H1 (cell line): ENCODE measurements around the gene CFAP100. TPM values are rescaled to one million over a fixed set of nuclear protein-coding genes. Genes with fewer than 3 reads are reported as not detected.

Experiments used
- BACH1 ChIP-seq: IDR thresholded peaks from 2 replicates; pipeline ENCODE4 v1.6.1; 2012; ENCODE audit warnings: low read length, improper control_type of control experiment
- CREB1 ChIP-seq: IDR thresholded peaks from 2 replicates; pipeline ENCODE4 v1.6.1; 2012; ENCODE audit warnings: inconsistent platforms
- SIN3A ChIP-seq, 2 experiments: IDR thresholded peaks in 1 of 2; conservative IDR thresholded peaks in 1 of 2; 2 replicates each; pipeline ENCODE4 v1.6.1; 2011 to 2012; ENCODE audit warnings: low read length in 2 of 2, improper control_type of control experiment in 1 of 2, low read depth in 1 of 2, mild to moderate bottlenecking in 1 of 2
- TCF12 ChIP-seq: IDR thresholded peaks from 2 replicates; pipeline ENCODE4 v1.6.1; 2011; ENCODE audit warnings: low read depth, mild to moderate bottlenecking, low read length
- polyA plus RNA-seq, 7 experiments: library from polyadenylated mRNA; depleted of rRNA in 3 of 7; stranded (reverse) in 5 of 7; unstranded in 2 of 7; fragments of >200 nt in 5 of 7; fragments of 200-250 nt in 2 of 7; gene quantifications; 1 replicate in 5 of 7; 2 replicates in 1 of 7; 4 replicates in 1 of 7; pipeline versions ENCODE4 v1.2.1 to v1.2.3, GENCODE V29; 2011 to 2013; ENCODE audit warnings: missing spikeins in 2 of 7, mixed read lengths in 2 of 7
- total RNA-seq: library from RNA; stranded (reverse); fragmentation: NEBNext Ultra II Directional; extraction: Animal tissue kit (Norgen Biotek cat#: 25700); gene quantifications from 2 replicates; pipeline ENCODE4 v1.2.1, GENCODE V29; 2021

The CFAP100 gene
- total and polyA plus RNA-seq, 2 of the 8 experiments (the other 6 are each of a cell fraction or from before 2014, with no cell fraction given) = 0.17 TPM; not detected in 1

GRCh38 chr3:126448893-126449180, 54.1 kb downstream of the CFAP100 start (continued):
- TF ChIP-seq CREB1 = no peak
- TF ChIP-seq SIN3A (conservative IDR thresholded peaks at IDR 0.05 in 1 of 2, IDR thresholded peaks at IDR 0.05 in 1 of 2; ENCODE audit: low read depth in 1 of 2, low read length in 2 of 2) = no peak
- TF ChIP-seq TCF12 = no peak
- TF ChIP-seq BACH1 = no peak
